Effector memory CD8-positive, alpha-beta T cell (primary cell): ENCODE measurements around the gene NR4A1.
"Not testable (repeated sequence)": the region's sequence is repeated elsewhere in the genome, so short reads cannot be mapped to it uniquely, and the experiment has no call there.

ENCODE experiments used
- ATAC-seq: fragments of 150-1000 bp; cut with Tn5 transposase; replicated peaks from 2 replicates; pipeline ENCODE4 v1.10.0; 2021; ENCODE audit warnings: mild to moderate bottlenecking, moderate library complexity
- DNase-seq, 3 experiments: peaks; one replicate each; pipeline ENCODE4 v3.0.0; 2021
- H3K27ac Mint-ChIP-seq, 2 donors: one replicate each; pipeline ENCODE4 v1.8.0; 2022; ENCODE audit warnings: mild to moderate bottlenecking in 2 of 2, mixed read lengths in 2 of 2, moderate library complexity in 2 of 2
- H3K27me3 Mint-ChIP-seq, 2 donors: one replicate each; pipeline ENCODE4 v1.8.0; 2022; ENCODE audit warnings: mixed read lengths in 2 of 2
- H3K36me3 Mint-ChIP-seq: one replicate; pipeline ENCODE4 v1.8.0; 2022; ENCODE audit warnings: mild to moderate bottlenecking, moderate library complexity, mixed read lengths; ENCODE audit not compliant: insufficient read depth
- H3K4me1 Mint-ChIP-seq, 2 donors: one replicate each; pipeline ENCODE4 v1.8.0; 2022; ENCODE audit warnings: low read depth in 2 of 2, mixed read lengths in 2 of 2
- H3K4me3 Mint-ChIP-seq, 2 donors: one replicate each; pipeline ENCODE4 v1.8.0; 2022; ENCODE audit warnings: mild to moderate bottlenecking in 2 of 2, mixed read lengths in 2 of 2, moderate library complexity in 2 of 2
- H3K9me3 Mint-ChIP-seq, 2 donors: one replicate each; pipeline ENCODE4 v1.8.0; 2022; ENCODE audit warnings: mixed read lengths in 2 of 2

NR4A1 gene

GRCh38 chr12:52086944-52087835 lies 35.9 kb downstream of the NR4A1 start:
- no peak for DNase-seq
- Mint-ChIP-seq H3K4me1 (peaks cover 3% of the 10 kb centered on the region in 2 donors), H3K27me3 (peaks cover 44 to 67% of the 10 kb centered on the region in 2 donors), H3K9me3 (no peaks in the 10 kb centered on the region), H3K36me3 (no peaks in the 10 kb centered on the region), H3K27ac (no peak overlapping the region), H3K4me3 (no peak overlapping the region)
- no peak for ATAC-seq

- Mint-ChIP-seq H3K4me3 (no peak overlapping the region), H3K4me1 (peaks cover 2 to 3% of the 10 kb centered on the region in 2 donors), H3K9me3 (no peaks in the 10 kb centered on the region), H3K27ac (no peak overlapping the region), H3K27me3 (peaks cover 46 to 70% of the 10 kb centered on the region in 2 donors), H3K36me3 (no peaks in the 10 kb centered on the region)
- DNase-seq (no peak), ATAC-seq (no peak)
Measured at GRCh38 chr12:52087961-52088820, 36.9 kb downstream of the NR4A1 start.

- ATAC-seq (no peak), DNase-seq (no peak)
- Mint-ChIP-seq H3K27me3 (peaks cover 51 to 79% of the 10 kb centered on the region in 2 donors), H3K36me3 (peaks cover 1% of the 10 kb centered on the region), H3K4me1 (no peaks in the 10 kb centered on the region), H3K27ac (peak overlapping the region in 1 of 2 donors; percentile 54), H3K4me3 (no peak overlapping the region), H3K9me3 (no peaks in the 10 kb centered on the region)
Measured at GRCh38 chr12:52089491-52089890, 38.2 kb downstream of the NR4A1 start.

GRCh38 chr12:52090291-52090690 lies 39.0 kb downstream of the NR4A1 start:
- DNase-seq = no peak
- Mint-ChIP-seq H3K36me3 (peaks cover 2% of the 10 kb centered on the region), H3K27me3 (peaks cover 53 to 87% of the 10 kb centered on the region in 2 donors), H3K4me1 (no peaks in the 10 kb centered on the region), H3K9me3 (no peaks in the 10 kb centered on the region), H3K27ac (peak overlapping the region in 1 of 2 donors; percentile 54), H3K4me3 (no peak overlapping the region)
- no peak for ATAC-seq

GRCh38 chr12:52091061-52091460 lies 39.8 kb downstream of the NR4A1 start:
- Mint-ChIP-seq H3K27me3 (peaks cover 61 to 87% of the 10 kb centered on the region in 2 donors), H3K4me3 (no peak overlapping the region), H3K27ac (no peak overlapping the region), H3K36me3 (peaks cover 2% of the 10 kb centered on the region), H3K9me3 (no peaks in the 10 kb centered on the region), H3K4me1 (no peaks in the 10 kb centered on the region)
- ATAC-seq (no peak), DNase-seq (no peak)

- no peak for DNase-seq
- no peaks in the 10 kb centered on the region for H3K9me3 Mint-ChIP-seq
- no peaks in the 10 kb centered on the region for H3K4me1 Mint-ChIP-seq
- H3K36me3 Mint-ChIP-seq = peaks cover 2% of the 10 kb centered on the region
- peaks cover 62 to 84% of the 10 kb centered on the region in 2 donors for H3K27me3 Mint-ChIP-seq
- ATAC-seq = no peak
- H3K27ac Mint-ChIP-seq = no peak overlapping the region
- no peak overlapping the region for H3K4me3 Mint-ChIP-seq
Measured at GRCh38 chr12:52091869-52092268, 40.6 kb downstream of the NR4A1 start.

GRCh38 chr12:52093346-52093745 lies 42.1 kb downstream of the NR4A1 start:
- DNase-seq (no peak), ATAC-seq (no peak)
- Mint-ChIP-seq H3K36me3 (peaks cover 2% of the 10 kb centered on the region), H3K27me3 (peaks cover 60 to 84% of the 10 kb centered on the region in 2 donors), H3K9me3 (no peaks in the 10 kb centered on the region), H3K4me1 (no peaks in the 10 kb centered on the region), H3K4me3 (no peak overlapping the region), H3K27ac (no peak overlapping the region)

- DNase-seq (no peak), ATAC-seq (no peak)
- H3K27ac Mint-ChIP-seq = no peak overlapping the region
- no peak overlapping the region for H3K4me3 Mint-ChIP-seq
- H3K36me3 Mint-ChIP-seq = peaks cover 2% of the 10 kb centered on the region
- no peaks in the 10 kb centered on the region for H3K9me3 Mint-ChIP-seq
- H3K27me3 Mint-ChIP-seq = peaks cover 56 to 78% of the 10 kb centered on the region in 2 donors
- no peaks in the 10 kb centered on the region for H3K4me1 Mint-ChIP-seq
Measured at GRCh38 chr12:52096332-52097044, 45.2 kb downstream of the NR4A1 start.

GRCh38 chr12:52097045-52097666 lies 45.9 kb downstream of the NR4A1 start:
- DNase-seq = no peak
- Mint-ChIP-seq H3K4me1 (no peaks in the 10 kb centered on the region), H3K4me3 (no peak overlapping the region), H3K36me3 (peaks cover 2% of the 10 kb centered on the region), H3K27ac (no peak overlapping the region), H3K9me3 (no peaks in the 10 kb centered on the region), H3K27me3 (peaks cover 57 to 78% of the 10 kb centered on the region in 2 donors)
- ATAC-seq = no peak

- not testable (repeated sequence) for DNase-seq, H3K27ac Mint-ChIP-seq, ATAC-seq, H3K4me3 Mint-ChIP-seq, H3K9me3 Mint-ChIP-seq, H3K4me1 Mint-ChIP-seq, H3K36me3 Mint-ChIP-seq
- peaks cover 63 to 82% of the 10 kb centered on the region in 2 donors for H3K27me3 Mint-ChIP-seq
Measured at GRCh38 chr12:52104431-52105089, 53.3 kb downstream of the NR4A1 start.
